IPS-NIHi7 (cell line): ENCODE measurements around the gene CHFR.
"Not testable (repeated sequence)": the region's sequence is repeated elsewhere in the genome, so short reads cannot be mapped to it uniquely, and the experiment has no call there.

Experiments
- DNase-seq: peaks from one replicate; pipeline ENCODE4 v3.0.0; 2012; ENCODE audit warnings: mixed read lengths; ENCODE audit errors: extremely low spot score

CHFR gene

GRCh38 chr12:132887513-132888351, at the start of gene CHFR:
Gene CHFR (minus strand): TSS chr12:132887605. CDS start chr12:132887328, 277 bp downstream.
- DNase-seq = peak; percentile 99

GRCh38 chr12:132936921-132937320, 49.5 kb upstream of the CHFR start:
- DNase-seq = not testable (repeated sequence)

- DNase-seq = no peak
Measured at GRCh38 chr12:132936163-132936562, 48.8 kb upstream of the CHFR start.

GRCh38 chr12:132926415-132926833, 39.0 kb upstream of the CHFR start:
- DNase-seq = no peak

GRCh38 chr12:132925597-132926414, 38.4 kb upstream of the CHFR start:
- no peak for DNase-seq

GRCh38 chr12:132924356-132924755, 37.0 kb upstream of the CHFR start:
- DNase-seq = no peak

- DNase-seq = no peak
Measured at GRCh38 chr12:132923356-132923909, 36.0 kb upstream of the CHFR start.

GRCh38 chr12:132922676-132923075, 35.3 kb upstream of the CHFR start:
- no peak for DNase-seq

GRCh38 chr12:132921685-132922084, 34.3 kb upstream of the CHFR start:
- DNase-seq = peak; percentile 28

- DNase-seq = no peak
Measured at GRCh38 chr12:132918680-132919079, 31.3 kb upstream of the CHFR start.

GRCh38 chr12:132909030-132909368, 21.6 kb upstream of the CHFR start:
- no peak for DNase-seq

- DNase-seq = peak; percentile 96
Measured at GRCh38 chr12:132908145-132909029, 21.0 kb upstream of the CHFR start.

GRCh38 chr12:132907789-132908144, 20.4 kb upstream of the CHFR start:
- not testable (repeated sequence) for DNase-seq

- DNase-seq = no peak
Measured at GRCh38 chr12:132907216-132907615, 19.8 kb upstream of the CHFR start.

GRCh38 chr12:132904718-132905328, 17.4 kb upstream of the CHFR start:
- DNase-seq = peak; percentile 89

- DNase-seq = no peak
Measured at GRCh38 chr12:132899033-132899432, 11.6 kb upstream of the CHFR start.

- no peak for DNase-seq
Measured at GRCh38 chr12:132888852-132889251, 1.4 kb upstream of the CHFR start.

GRCh38 chr12:132886529-132887477, 602 bp downstream of the CHFR start:
- no peak for DNase-seq

- no peak for DNase-seq
Measured at GRCh38 chr12:132881818-132882217, 5.6 kb downstream of the CHFR start.

- DNase-seq = not testable (repeated sequence)
Measured at GRCh38 chr12:132874620-132875019, 12.8 kb downstream of the CHFR start.
